ENCODE results near the gene SUSD4. TPM values are rescaled to one million over a fixed set of nuclear protein-coding genes. Genes with fewer than 3 reads are reported as not detected.
A peak's percentile ranks its signal among the peaks of the same experiment; 100 is the strongest.

Gene SUSD4
- total and polyA plus RNA-seq, 9 of the 15 experiments (the other 6 are each of a cell fraction or from before 2014, with no cell fraction given), result 0.06 to 1.7 (median 0.09) TPM; not detected in 4

- TF ChIP-seq, protein P1, sequence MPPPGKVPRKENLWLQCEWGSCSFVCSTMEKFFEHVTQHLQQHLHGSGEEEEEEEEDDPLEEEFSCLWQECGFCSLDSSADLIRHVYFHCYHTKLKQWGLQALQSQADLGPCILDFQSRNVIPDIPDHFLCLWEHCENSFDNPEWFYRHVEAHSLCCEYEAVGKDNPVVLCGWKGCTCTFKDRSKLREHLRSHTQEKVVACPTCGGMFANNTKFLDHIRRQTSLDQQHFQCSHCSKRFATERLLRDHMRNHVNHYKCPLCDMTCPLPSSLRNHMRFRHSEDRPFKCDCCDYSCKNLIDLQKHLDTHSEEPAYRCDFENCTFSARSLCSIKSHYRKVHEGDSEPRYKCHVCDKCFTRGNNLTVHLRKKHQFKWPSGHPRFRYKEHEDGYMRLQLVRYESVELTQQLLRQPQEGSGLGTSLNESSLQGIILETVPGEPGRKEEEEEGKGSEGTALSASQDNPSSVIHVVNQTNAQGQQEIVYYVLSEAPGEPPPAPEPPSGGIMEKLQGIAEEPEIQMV (tag; conservative IDR thresholded peaks at IDR 0.05; ENCODE audit: low read depth), result no peak
- TF ChIP-seq ELF1 (tag; IDR thresholded peaks at IDR 0.05), result peak; percentile 79
- peak; percentile 98 for TF ChIP-seq MYNN (IDR thresholded peaks at IDR 0.05)
- TF ChIP-seq MYNN (CRISPR knock-in tag; IDR thresholded peaks at IDR 0.05), result no peak
- TF ChIP-seq JUNB (CRISPR knock-in tag; conservative IDR thresholded peaks at IDR 0.05), result no peak
- no peak for TF ChIP-seq RERE (CRISPR knock-in tag; IDR thresholded peaks at IDR 0.05; ENCODE audit: borderline replicate concordance)
- TF ChIP-seq, protein P2, sequence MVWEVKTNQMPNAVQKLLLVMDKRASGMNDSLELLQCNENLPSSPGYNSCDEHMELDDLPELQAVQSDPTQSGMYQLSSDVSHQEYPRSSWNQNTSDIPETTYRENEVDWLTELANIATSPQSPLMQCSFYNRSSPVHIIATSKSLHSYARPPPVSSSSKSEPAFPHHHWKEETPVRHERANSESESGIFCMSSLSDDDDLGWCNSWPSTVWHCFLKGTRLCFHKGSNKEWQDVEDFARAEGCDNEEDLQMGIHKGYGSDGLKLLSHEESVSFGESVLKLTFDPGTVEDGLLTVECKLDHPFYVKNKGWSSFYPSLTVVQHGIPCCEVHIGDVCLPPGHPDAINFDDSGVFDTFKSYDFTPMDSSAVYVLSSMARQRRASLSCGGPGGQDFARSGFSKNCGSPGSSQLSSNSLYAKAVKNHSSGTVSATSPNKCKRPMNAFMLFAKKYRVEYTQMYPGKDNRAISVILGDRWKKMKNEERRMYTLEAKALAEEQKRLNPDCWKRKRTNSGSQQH (CRISPR knock-in tag; IDR thresholded peaks at IDR 0.05), result no peak
- peak; percentile 42; the same call in 1 of the 2 replicates for TF ChIP-seq SMARCA4 (IDR thresholded peaks at IDR 0.05)
- TF ChIP-seq, protein P3, sequence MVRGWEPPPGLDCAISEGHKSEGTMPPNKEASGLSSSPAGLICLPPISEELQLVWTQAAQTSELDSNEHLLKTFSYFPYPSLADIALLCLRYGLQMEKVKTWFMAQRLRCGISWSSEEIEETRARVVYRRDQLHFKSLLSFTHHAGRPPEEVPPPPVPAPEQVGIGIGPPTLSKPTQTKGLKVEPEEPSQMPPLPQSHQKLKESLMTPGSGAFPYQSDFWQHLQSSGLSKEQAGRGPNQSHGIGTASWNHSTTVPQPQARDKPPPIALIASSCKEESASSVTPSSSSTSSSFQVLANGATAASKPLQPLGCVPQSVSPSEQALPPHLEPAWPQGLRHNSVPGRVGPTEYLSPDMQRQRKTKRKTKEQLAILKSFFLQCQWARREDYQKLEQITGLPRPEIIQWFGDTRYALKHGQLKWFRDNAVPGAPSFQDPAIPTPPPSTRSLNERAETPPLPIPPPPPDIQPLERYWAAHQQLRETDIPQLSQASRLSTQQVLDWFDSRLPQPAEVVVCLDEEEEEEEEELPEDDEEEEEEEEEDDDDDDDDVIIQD (CRISPR knock-in tag; IDR thresholded peaks at IDR 0.05), result no peak
- no peak for TF ChIP-seq NCOR1 (IDR thresholded peaks at IDR 0.05)
- peak; percentile 35; the same call in 1 of the 2 replicates for TF ChIP-seq CXXC5 (CRISPR knock-in tag; IDR thresholded peaks at IDR 0.05)
- no peak for TF ChIP-seq SMAD4 (CRISPR knock-in tag; conservative IDR thresholded peaks at IDR 0.05)
- no peak for TF ChIP-seq GTF2A2 (tag; IDR thresholded peaks at IDR 0.05)
- TF ChIP-seq WHSC1 (IDR thresholded peaks at IDR 0.05; ENCODE audit: low read length), result no peak
- no peak for TF ChIP-seq NCOA6 (IDR thresholded peaks at IDR 0.05)
- no peak for TF ChIP-seq RBM17 (IDR thresholded peaks at IDR 0.05; ENCODE audit: borderline replicate concordance, low read depth, low read length)
- TF ChIP-seq SMAD2 (IDR thresholded peaks at IDR 0.05; ENCODE audit: low read depth, low read length), result no peak
- no peak for TF ChIP-seq KDM2B (CRISPR knock-in tag; IDR thresholded peaks at IDR 0.05)
- TF ChIP-seq ZNF12 (CRISPR knock-in tag; IDR thresholded peaks at IDR 0.05), result no peak
- peak; percentile 51 for TF ChIP-seq DPF2 (IDR thresholded peaks at IDR 0.05)
Measured at GRCh38 chr1:223243441-223244050, 120.4 kb downstream of the SUSD4 start (continued).

Measured in K562 (cell line).